Measurements from ENCODE around the gene LRRC43. TPM values are rescaled to one million over a fixed set of nuclear protein-coding genes. Genes with fewer than 3 reads are reported as not detected.

LRRC43 gene
- total RNA-seq, 4 donors from 2014 or later: not detected

- no peaks in the 10 kb centered on the region for H3K9me3 ChIP-seq
- TF ChIP-seq POLR2A (IDR thresholded peaks at IDR 0.05): no peak
- TF ChIP-seq, protein P1, sequence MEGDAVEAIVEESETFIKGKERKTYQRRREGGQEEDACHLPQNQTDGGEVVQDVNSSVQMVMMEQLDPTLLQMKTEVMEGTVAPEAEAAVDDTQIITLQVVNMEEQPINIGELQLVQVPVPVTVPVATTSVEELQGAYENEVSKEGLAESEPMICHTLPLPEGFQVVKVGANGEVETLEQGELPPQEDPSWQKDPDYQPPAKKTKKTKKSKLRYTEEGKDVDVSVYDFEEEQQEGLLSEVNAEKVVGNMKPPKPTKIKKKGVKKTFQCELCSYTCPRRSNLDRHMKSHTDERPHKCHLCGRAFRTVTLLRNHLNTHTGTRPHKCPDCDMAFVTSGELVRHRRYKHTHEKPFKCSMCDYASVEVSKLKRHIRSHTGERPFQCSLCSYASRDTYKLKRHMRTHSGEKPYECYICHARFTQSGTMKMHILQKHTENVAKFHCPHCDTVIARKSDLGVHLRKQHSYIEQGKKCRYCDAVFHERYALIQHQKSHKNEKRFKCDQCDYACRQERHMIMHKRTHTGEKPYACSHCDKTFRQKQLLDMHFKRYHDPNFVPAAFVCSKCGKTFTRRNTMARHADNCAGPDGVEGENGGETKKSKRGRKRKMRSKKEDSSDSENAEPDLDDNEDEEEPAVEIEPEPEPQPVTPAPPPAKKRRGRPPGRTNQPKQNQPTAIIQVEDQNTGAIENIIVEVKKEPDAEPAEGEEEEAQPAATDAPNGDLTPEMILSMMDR (IDR thresholded peaks at IDR 0.05): no peak
Observed at GRCh38 chr12:122206976-122207375, 24.1 kb downstream of the LRRC43 start.

GRCh38 chr12:122207391-122207790, 24.5 kb downstream of the LRRC43 start:
- Histone ChIP-seq H3K36me3 (peaks cover 0 to 55% (median 0%) of the 10 kb centered on the region in 3 donors), H3K27me3 (peaks cover 0 to 18% of the 10 kb centered on the region in 2 donors), H3K4me1 (peaks cover 0 to 18% (median 14%) of the 10 kb centered on the region in 4 donors), H3K4me3 (no peak overlapping the region), H3K9me3 (no peaks in the 10 kb centered on the region), H3K27ac (no peak overlapping the region)
- TF ChIP-seq POLR2A (IDR thresholded peaks at IDR 0.05): no peak
- TF ChIP-seq, protein P1 (IDR thresholded peaks at IDR 0.05): no peak
- no peak for DNase-seq

More at GRCh38 chr12:122206976-122207375, 24.1 kb downstream of the LRRC43 start:
- Histone ChIP-seq H3K27me3 (peaks cover 0 to 18% of the 10 kb centered on the region in 2 donors), H3K4me1 (peaks cover 0 to 18% (median 14%) of the 10 kb centered on the region in 4 donors), H3K36me3 (peaks cover 0 to 51% (median 0%) of the 10 kb centered on the region in 3 donors), H3K4me3 (no peak overlapping the region), H3K27ac (no peak overlapping the region)
- peak in 1 of 3 donors; percentile 36 for DNase-seq

DNA sequence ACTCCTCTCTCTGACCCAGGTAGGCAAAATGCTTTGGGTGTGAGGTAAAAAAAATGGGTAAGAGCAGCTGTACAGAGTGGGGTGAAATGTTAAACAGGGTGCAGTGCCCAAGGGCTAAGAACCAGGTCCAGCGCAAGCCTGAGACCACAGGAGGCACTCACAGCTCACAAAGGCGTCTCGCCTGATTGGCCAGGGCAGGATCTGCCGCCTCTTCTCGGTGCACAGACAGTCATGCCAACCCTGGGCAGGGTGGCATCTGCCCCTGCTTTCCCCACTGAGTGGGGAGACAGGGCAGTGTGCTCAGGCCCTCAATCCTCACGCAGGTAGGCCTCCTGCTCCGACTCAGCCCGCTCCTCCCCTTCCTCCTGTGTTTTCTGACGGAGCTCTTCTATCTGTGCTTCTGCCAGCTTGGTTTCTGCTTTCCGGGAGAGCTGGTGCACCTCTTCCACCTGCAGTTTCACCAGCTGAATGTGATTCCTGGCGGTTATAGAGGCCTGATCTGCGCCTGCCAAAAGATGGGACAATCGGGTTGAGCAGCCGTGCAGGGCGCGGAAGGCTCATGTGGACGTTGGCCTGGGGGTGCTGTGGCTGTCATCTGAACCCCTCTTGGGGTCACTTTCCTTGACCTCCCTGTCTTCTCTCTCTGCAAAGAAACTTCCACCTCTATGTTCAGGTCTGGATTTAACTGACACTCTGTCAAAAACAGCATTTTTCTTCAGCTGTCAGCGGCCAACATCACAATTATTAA, 25.3 kb downstream of the LRRC43 start:
- no peak overlapping the region for H3K27ac ChIP-seq
- no peaks in the 10 kb centered on the region for H3K9me3 ChIP-seq
- peaks cover 0 to 13% (median 9%) of the 10 kb centered on the region in 4 donors for H3K4me1 ChIP-seq
- TF ChIP-seq POLR2A (IDR thresholded peaks at IDR 0.05): no peak
- TF ChIP-seq, protein P1 (IDR thresholded peaks at IDR 0.05): no peak
- H3K4me3 ChIP-seq: no peak overlapping the region
- peaks cover 0 to 64% (median 0%) of the 10 kb centered on the region in 3 donors for H3K36me3 ChIP-seq
- no peak for DNase-seq
- peaks cover 0 to 18% of the 10 kb centered on the region in 2 donors for H3K27me3 ChIP-seq

DNA sequence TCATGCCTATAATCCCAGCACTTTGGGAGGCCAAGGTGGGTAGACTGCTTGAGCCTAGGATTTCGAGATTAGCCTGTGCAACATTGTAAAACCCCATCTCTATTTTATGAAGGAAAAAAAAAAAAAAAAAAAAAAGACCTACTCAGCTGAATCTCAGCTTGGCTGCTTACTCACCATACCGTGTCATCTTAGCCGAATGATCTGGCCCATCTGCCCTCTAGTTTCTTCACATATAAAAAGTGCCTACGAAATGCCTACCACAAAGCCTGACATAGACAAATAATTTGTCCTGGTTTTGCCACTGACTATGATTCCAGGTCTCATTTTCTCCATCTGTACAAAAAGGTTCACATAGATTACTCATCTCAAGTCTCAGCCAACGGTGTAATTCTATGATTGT, 32.8 kb downstream of the LRRC43 start:
- Histone ChIP-seq H3K4me3 (no peak overlapping the region), H3K27me3 (no peaks in the 10 kb centered on the region), H3K27ac (no peak overlapping the region), H3K4me1 (no peaks in the 10 kb centered on the region), H3K9me3 (no peaks in the 10 kb centered on the region), H3K36me3 (peaks cover 0 to 97% (median 0%) of the 10 kb centered on the region in 3 donors)
- no peak for TF ChIP-seq POLR2A (IDR thresholded peaks at IDR 0.05)
- TF ChIP-seq, protein P1 (IDR thresholded peaks at IDR 0.05): no peak
- DNase-seq: no peak

- H3K27ac ChIP-seq: no peak overlapping the region
- H3K9me3 ChIP-seq: no peaks in the 10 kb centered on the region
- no peak for DNase-seq
- H3K27me3 ChIP-seq: no peaks in the 10 kb centered on the region
- H3K36me3 ChIP-seq: peaks cover 0 to 98% (median 0%) of the 10 kb centered on the region in 3 donors
- H3K4me3 ChIP-seq: no peak overlapping the region
- H3K4me1 ChIP-seq: no peaks in the 10 kb centered on the region
- no peak for TF ChIP-seq POLR2A (IDR thresholded peaks at IDR 0.05)
- TF ChIP-seq, protein P1 (IDR thresholded peaks at IDR 0.05): no peak
Observed at GRCh38 chr12:122216445-122216844, 33.5 kb downstream of the LRRC43 start.
